Measurements from ENCODE around the gene MED13L.

DNA sequence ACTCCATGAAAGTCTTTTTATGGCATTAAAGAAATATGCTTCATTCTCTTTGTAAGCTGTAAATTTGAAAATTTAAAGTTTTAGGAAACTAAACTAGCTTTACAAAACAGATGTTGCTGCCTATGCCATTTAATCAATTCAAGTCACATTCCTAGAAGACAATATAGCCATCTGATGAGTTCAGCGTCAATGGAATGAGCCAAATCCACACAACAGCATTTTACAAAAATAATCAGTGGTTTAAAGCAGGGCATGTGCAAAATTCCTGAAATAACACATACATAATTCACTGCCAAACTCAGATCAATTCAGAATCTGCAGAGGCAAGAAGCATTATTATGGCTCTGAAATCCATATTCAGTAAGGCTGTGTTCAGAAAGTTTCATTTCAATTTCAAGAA is 75.6 kb downstream of the MED13L start:
- TF ChIP-seq, protein P1, sequence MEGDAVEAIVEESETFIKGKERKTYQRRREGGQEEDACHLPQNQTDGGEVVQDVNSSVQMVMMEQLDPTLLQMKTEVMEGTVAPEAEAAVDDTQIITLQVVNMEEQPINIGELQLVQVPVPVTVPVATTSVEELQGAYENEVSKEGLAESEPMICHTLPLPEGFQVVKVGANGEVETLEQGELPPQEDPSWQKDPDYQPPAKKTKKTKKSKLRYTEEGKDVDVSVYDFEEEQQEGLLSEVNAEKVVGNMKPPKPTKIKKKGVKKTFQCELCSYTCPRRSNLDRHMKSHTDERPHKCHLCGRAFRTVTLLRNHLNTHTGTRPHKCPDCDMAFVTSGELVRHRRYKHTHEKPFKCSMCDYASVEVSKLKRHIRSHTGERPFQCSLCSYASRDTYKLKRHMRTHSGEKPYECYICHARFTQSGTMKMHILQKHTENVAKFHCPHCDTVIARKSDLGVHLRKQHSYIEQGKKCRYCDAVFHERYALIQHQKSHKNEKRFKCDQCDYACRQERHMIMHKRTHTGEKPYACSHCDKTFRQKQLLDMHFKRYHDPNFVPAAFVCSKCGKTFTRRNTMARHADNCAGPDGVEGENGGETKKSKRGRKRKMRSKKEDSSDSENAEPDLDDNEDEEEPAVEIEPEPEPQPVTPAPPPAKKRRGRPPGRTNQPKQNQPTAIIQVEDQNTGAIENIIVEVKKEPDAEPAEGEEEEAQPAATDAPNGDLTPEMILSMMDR (IDR thresholded peaks at IDR 0.05) = no peak
- TF ChIP-seq, protein P2, sequence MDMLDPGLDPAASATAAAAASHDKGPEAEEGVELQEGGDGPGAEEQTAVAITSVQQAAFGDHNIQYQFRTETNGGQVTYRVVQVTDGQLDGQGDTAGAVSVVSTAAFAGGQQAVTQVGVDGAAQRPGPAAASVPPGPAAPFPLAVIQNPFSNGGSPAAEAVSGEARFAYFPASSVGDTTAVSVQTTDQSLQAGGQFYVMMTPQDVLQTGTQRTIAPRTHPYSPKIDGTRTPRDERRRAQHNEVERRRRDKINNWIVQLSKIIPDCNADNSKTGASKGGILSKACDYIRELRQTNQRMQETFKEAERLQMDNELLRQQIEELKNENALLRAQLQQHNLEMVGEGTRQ (IDR thresholded peaks at IDR 0.05; ENCODE audit: borderline replicate concordance, low read depth, low read length) = no peak

Measured in SK-N-SH (cell line).